ENCODE measurements around the gene PRPF40B. TPM values are rescaled to one million over a fixed set of nuclear protein-coding genes. Genes with fewer than 3 reads are reported as not detected.

Gene PRPF40B
- total RNA-seq, 1 donor from 2014 or later, result 18.1 TPM

- no peaks in the 10 kb centered on the region for H3F3A ChIP-seq (ENCODE audit: low read depth)
- H3K9me3 ChIP-seq (ENCODE audit: low read depth), result no peaks in the 10 kb centered on the region
- Mint-ChIP-seq H3K9me3 (no peaks in the 10 kb centered on the region), H3K4me3 (no peak overlapping the region), H3K27me3 (ENCODE audit: insufficient read depth, low read depth) (no peaks in the 10 kb centered on the region), H3K36me3 (no peaks in the 10 kb centered on the region), H3K27ac (no peak overlapping the region), H3K4me1 (peaks cover 14% of the 10 kb centered on the region)
- H3K9ac ChIP-seq, result no peak overlapping the region
- H3K27me3 ChIP-seq, result no peaks in the 10 kb centered on the region
- H3K79me2 ChIP-seq (ENCODE audit: low read depth), result peaks cover 16% of the 10 kb centered on the region
- peaks cover 20% of the 10 kb centered on the region for H3K4me1 ChIP-seq
- H2AFZ ChIP-seq (replicated peaks), result no peak overlapping the region
- H3K4me3 ChIP-seq, result no peak overlapping the region
- H3K27ac ChIP-seq, result no peak overlapping the region
- H3K36me3 ChIP-seq, result no peaks in the 10 kb centered on the region
- DNase-seq (ENCODE audit: low spot score), result no peak
- peaks cover 17% of the 10 kb centered on the region for H4K20me1 ChIP-seq (ENCODE audit: low read depth)
- TF ChIP-seq EZH2 (IDR thresholded peaks at IDR 0.05) (no peak), EZH2phosphoT487 (IDR thresholded peaks at IDR 0.05) (no peak), CTCF (IDR thresholded peaks at IDR 0.05) (no peak)
- no peak overlapping the region for H3K4me2 ChIP-seq
Measured at GRCh38 chr12:49678711-49679110, 55.4 kb downstream of the PRPF40B start.

GRCh38 chr12:49680075-49680474, 56.7 kb downstream of the PRPF40B start:
- no peak overlapping the region for H3K4me2 ChIP-seq
- Mint-ChIP-seq H3K36me3 (no peaks in the 10 kb centered on the region), H3K4me1 (peaks cover 6% of the 10 kb centered on the region), H3K27me3 (ENCODE audit: insufficient read depth, low read depth) (no peaks in the 10 kb centered on the region), H3K9me3 (no peaks in the 10 kb centered on the region), H3K4me3 (no peak overlapping the region), H3K27ac (no peak overlapping the region)
- TF ChIP-seq CTCF (IDR thresholded peaks at IDR 0.05) (no peak), EZH2 (IDR thresholded peaks at IDR 0.05) (no peak), EZH2phosphoT487 (IDR thresholded peaks at IDR 0.05) (no peak)
- H3K36me3 ChIP-seq, result no peaks in the 10 kb centered on the region
- H3K27ac ChIP-seq, result no peak overlapping the region
- H3K27me3 ChIP-seq, result no peaks in the 10 kb centered on the region
- H3K9ac ChIP-seq, result no peak overlapping the region
- no peak overlapping the region for H2AFZ ChIP-seq (replicated peaks)
- H3F3A ChIP-seq (ENCODE audit: low read depth), result no peaks in the 10 kb centered on the region
- no peak for DNase-seq (ENCODE audit: low spot score)
- H3K4me1 ChIP-seq, result peaks cover 15% of the 10 kb centered on the region
- peaks cover 16% of the 10 kb centered on the region for H3K79me2 ChIP-seq (ENCODE audit: low read depth)
- no peaks in the 10 kb centered on the region for H3K9me3 ChIP-seq (ENCODE audit: low read depth)
- H3K4me3 ChIP-seq, result no peak overlapping the region
- H4K20me1 ChIP-seq (ENCODE audit: low read depth), result peaks cover 29% of the 10 kb centered on the region

GRCh38 chr12:49683599-49684309, 60.4 kb downstream of the PRPF40B start:
- H3K4me1 ChIP-seq, result peaks cover 13% of the 10 kb centered on the region
- no peaks in the 10 kb centered on the region for H3K9me3 Mint-ChIP-seq
- peaks cover 33% of the 10 kb centered on the region for H4K20me1 ChIP-seq (ENCODE audit: low read depth)
- H3K4me3 Mint-ChIP-seq, result no peak overlapping the region
- H3K4me3 ChIP-seq, result no peak overlapping the region
- peaks cover 25% of the 10 kb centered on the region for H3K79me2 ChIP-seq (ENCODE audit: low read depth)
- peaks cover 3% of the 10 kb centered on the region for H3K4me1 Mint-ChIP-seq
- H3K36me3 Mint-ChIP-seq, result peaks cover 3% of the 10 kb centered on the region
- H3K36me3 ChIP-seq, result no peaks in the 10 kb centered on the region
- no peak for DNase-seq (ENCODE audit: low spot score)
- no peaks in the 10 kb centered on the region for H3K27me3 ChIP-seq
- TF ChIP-seq EZH2phosphoT487 (IDR thresholded peaks at IDR 0.05) (no peak), EZH2 (IDR thresholded peaks at IDR 0.05) (no peak), CTCF (IDR thresholded peaks at IDR 0.05) (no peak)
- no peak overlapping the region for H3K27ac ChIP-seq
- H3K9ac ChIP-seq, result no peak overlapping the region
- no peak overlapping the region for H2AFZ ChIP-seq (replicated peaks)
- H3F3A ChIP-seq (ENCODE audit: low read depth), result no peaks in the 10 kb centered on the region
- H3K9me3 ChIP-seq (ENCODE audit: low read depth), result no peaks in the 10 kb centered on the region
- no peak overlapping the region for H3K27ac Mint-ChIP-seq
- H3K4me2 ChIP-seq, result no peak overlapping the region
- H3K27me3 Mint-ChIP-seq (ENCODE audit: insufficient read depth, low read depth), result no peaks in the 10 kb centered on the region

All from neural progenitor cell (in vitro differentiated cells).